Measurements from ENCODE around the gene AUP1.

Gene AUP1

GRCh38 chr2:74512744-74513604 lies 16.5 kb downstream of the AUP1 start:
- DNase-seq (ENCODE audit: insufficient read length, low spot score) (peak; percentile 83), FAIRE-seq (no peak)
- TF ChIP-seq CTCF (IDR thresholded peaks at IDR 0.05; ENCODE audit: insufficient read depth, missing control alignments) = no peak

GRCh38 chr2:74511104-74511989 lies 18.2 kb downstream of the AUP1 start:
- no peak for FAIRE-seq
- no peak for DNase-seq (ENCODE audit: insufficient read length, low spot score)
- TF ChIP-seq CTCF (IDR thresholded peaks at IDR 0.05; ENCODE audit: insufficient read depth, missing control alignments) = no peak

GRCh38 chr2:74510272-74510671 lies 19.2 kb downstream of the AUP1 start:
- FAIRE-seq (no peak), DNase-seq (ENCODE audit: insufficient read length, low spot score) (no peak)
- TF ChIP-seq CTCF (IDR thresholded peaks at IDR 0.05; ENCODE audit: insufficient read depth, missing control alignments) = no peak

GRCh38 chr2:74507926-74508520 lies 21.5 kb downstream of the AUP1 start:
- no peak for TF ChIP-seq CTCF (IDR thresholded peaks at IDR 0.05; ENCODE audit: insufficient read depth, missing control alignments)
- no peak for DNase-seq (ENCODE audit: insufficient read length, low spot score)
- no peak for FAIRE-seq

GRCh38 chr2:74507145-74507925 lies 22.2 kb downstream of the AUP1 start, which contains the start of gene PCGF1:
PCGF1 (minus strand) TSS chr2:74507695; CDS start chr2:74507668, 27 bp downstream.
- FAIRE-seq = no peak
- peak; percentile 58 for TF ChIP-seq CTCF (IDR thresholded peaks at IDR 0.05; ENCODE audit: insufficient read depth, missing control alignments)
- DNase-seq (ENCODE audit: insufficient read length, low spot score) = peak; percentile 93

- DNase-seq (ENCODE audit: insufficient read length, low spot score) = no peak
- FAIRE-seq = no peak
- TF ChIP-seq CTCF (IDR thresholded peaks at IDR 0.05; ENCODE audit: insufficient read depth, missing control alignments) = no peak
Measured at GRCh38 chr2:74505448-74506246, 23.9 kb downstream of the AUP1 start.
